ENCODE measurements around the gene TEX36.

- TF ChIP-seq CTCF (IDR thresholded peaks at IDR 0.05; ENCODE audit: low read length), result no peak
- TF ChIP-seq EZH2 (IDR thresholded peaks at IDR 0.05; ENCODE audit: borderline replicate concordance, low read length), result no peak
These were observed 15.6 kb upstream of the TEX36 start for GRCh38 chr10:125698481-125698998.
